ENCODE measurements around the gene NMNAT2.

Gene NMNAT2

GRCh38 chr1:183372586-183373230 is 45.5 kb downstream of the NMNAT2 start:
- Histone ChIP-seq H3K27ac (ENCODE audit: insufficient read depth, low read length, poor library complexity, severe bottlenecking) (no peak overlapping the region), H3K36me3 (ENCODE audit: control insufficient read depth, insufficient read depth, low read length) (no peaks in the 10 kb centered on the region), H3K9me3 (ENCODE audit: control insufficient read depth, low read length) (no peaks in the 10 kb centered on the region), H3K27me3 (replicated peaks; ENCODE audit: control insufficient read depth, insufficient read depth, low read length, poor library complexity, severe bottlenecking) (peaks cover 2% of the 10 kb centered on the region), H3K4me1 (ENCODE audit: control insufficient read depth, insufficient read depth, low read length, poor library complexity, severe bottlenecking) (no peaks in the 10 kb centered on the region), H3K4me3 (ENCODE audit: insufficient read depth, low read depth, low read length, poor library complexity, severe bottlenecking) (no peak overlapping the region)
- no peak for DNase-seq

- Histone ChIP-seq H3K36me3 (ENCODE audit: control insufficient read depth, insufficient read depth, low read length) (no peaks in the 10 kb centered on the region), H3K27me3 (replicated peaks; ENCODE audit: control insufficient read depth, insufficient read depth, low read length, poor library complexity, severe bottlenecking) (peaks cover 3% of the 10 kb centered on the region), H3K4me3 (ENCODE audit: insufficient read depth, low read depth, low read length, poor library complexity, severe bottlenecking) (no peak overlapping the region), H3K4me1 (ENCODE audit: control insufficient read depth, insufficient read depth, low read length, poor library complexity, severe bottlenecking) (no peaks in the 10 kb centered on the region), H3K27ac (ENCODE audit: insufficient read depth, low read length, poor library complexity, severe bottlenecking) (no peak overlapping the region), H3K9me3 (ENCODE audit: control insufficient read depth, low read length) (no peaks in the 10 kb centered on the region)
- DNase-seq: no peak
Observed at GRCh38 chr1:183370399-183371058, 47.7 kb downstream of the NMNAT2 start.

DNA sequence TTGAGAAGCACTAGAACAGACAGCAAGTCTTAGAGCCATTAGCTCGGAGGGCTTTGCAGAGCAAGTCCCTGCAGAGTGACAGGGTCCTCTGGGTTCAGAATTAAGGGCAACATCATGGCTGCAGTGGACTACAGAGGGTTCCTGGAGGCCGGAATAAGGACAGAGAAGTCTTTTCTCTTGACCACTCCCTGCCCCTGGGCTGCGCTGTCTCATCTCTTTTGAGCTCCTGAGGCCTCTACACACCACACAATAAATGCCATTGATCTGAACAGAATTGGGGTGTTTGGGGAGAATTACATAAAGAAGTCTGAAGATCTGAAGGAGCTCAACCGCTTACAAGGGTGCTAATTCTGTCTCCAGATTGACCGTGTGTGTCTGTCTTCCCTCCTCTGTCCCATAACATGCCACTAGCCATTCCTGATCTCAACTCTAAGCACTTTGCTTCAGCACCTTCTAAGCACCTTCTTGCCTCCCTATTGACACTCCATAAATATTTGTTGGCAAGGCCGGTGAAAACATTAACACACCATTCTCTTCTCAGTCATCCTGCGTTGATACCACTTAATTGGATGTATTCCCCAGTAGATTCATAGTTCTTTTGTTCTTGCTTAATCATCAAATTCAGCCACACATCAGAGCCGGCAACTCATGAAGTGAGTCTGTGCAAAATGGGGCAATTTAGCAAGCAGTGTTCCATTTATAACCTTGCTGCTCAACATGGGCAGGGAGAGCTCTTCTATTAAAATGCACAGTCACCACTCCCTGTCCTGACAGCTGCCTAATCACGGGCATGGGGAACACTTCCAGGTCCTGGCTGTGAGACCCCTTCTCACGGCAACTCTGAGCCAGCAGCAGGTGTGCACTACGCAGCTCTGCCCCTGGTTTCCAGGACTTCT is 49.7 kb downstream of the NMNAT2 start:
- no peak for DNase-seq
- Histone ChIP-seq H3K36me3 (ENCODE audit: control insufficient read depth, insufficient read depth, low read length) (no peaks in the 10 kb centered on the region), H3K4me1 (ENCODE audit: control insufficient read depth, insufficient read depth, low read length, poor library complexity, severe bottlenecking) (no peaks in the 10 kb centered on the region), H3K4me3 (ENCODE audit: insufficient read depth, low read depth, low read length, poor library complexity, severe bottlenecking) (no peak overlapping the region), H3K9me3 (ENCODE audit: control insufficient read depth, low read length) (no peaks in the 10 kb centered on the region), H3K27me3 (replicated peaks; ENCODE audit: control insufficient read depth, insufficient read depth, low read length, poor library complexity, severe bottlenecking) (peaks cover 3% of the 10 kb centered on the region), H3K27ac (ENCODE audit: insufficient read depth, low read length, poor library complexity, severe bottlenecking) (no peak overlapping the region)

GRCh38 chr1:183366116-183366515 is 52.1 kb downstream of the NMNAT2 start:
- H3K36me3 ChIP-seq (ENCODE audit: control insufficient read depth, insufficient read depth, low read length): no peaks in the 10 kb centered on the region
- H3K27me3 ChIP-seq (replicated peaks; ENCODE audit: control insufficient read depth, insufficient read depth, low read length, poor library complexity, severe bottlenecking): peaks cover 3% of the 10 kb centered on the region
- no peak for DNase-seq

GRCh38 chr1:183365676-183366075 is 52.5 kb downstream of the NMNAT2 start:
- no peaks in the 10 kb centered on the region for H3K9me3 ChIP-seq (ENCODE audit: control insufficient read depth, low read length)
- H3K27me3 ChIP-seq (replicated peaks; ENCODE audit: control insufficient read depth, insufficient read depth, low read length, poor library complexity, severe bottlenecking): peaks cover 3% of the 10 kb centered on the region
- H3K4me3 ChIP-seq (ENCODE audit: insufficient read depth, low read depth, low read length, poor library complexity, severe bottlenecking): no peak overlapping the region
- no peaks in the 10 kb centered on the region for H3K36me3 ChIP-seq (ENCODE audit: control insufficient read depth, insufficient read depth, low read length)
- H3K27ac ChIP-seq (ENCODE audit: insufficient read depth, low read length, poor library complexity, severe bottlenecking): no peak overlapping the region
- no peaks in the 10 kb centered on the region for H3K4me1 ChIP-seq (ENCODE audit: control insufficient read depth, insufficient read depth, low read length, poor library complexity, severe bottlenecking)
- DNase-seq: no peak

More at GRCh38 chr1:183366116-183366515, 52.1 kb downstream of the NMNAT2 start:
- Histone ChIP-seq H3K9me3 (ENCODE audit: control insufficient read depth, low read length) (no peaks in the 10 kb centered on the region), H3K4me1 (ENCODE audit: control insufficient read depth, insufficient read depth, low read length, poor library complexity, severe bottlenecking) (no peaks in the 10 kb centered on the region), H3K27ac (ENCODE audit: insufficient read depth, low read length, poor library complexity, severe bottlenecking) (no peak overlapping the region), H3K4me3 (ENCODE audit: insufficient read depth, low read depth, low read length, poor library complexity, severe bottlenecking) (no peak overlapping the region)

- DNase-seq: no peak
- no peaks in the 10 kb centered on the region for H3K36me3 ChIP-seq (ENCODE audit: control insufficient read depth, insufficient read depth, low read length)
- no peaks in the 10 kb centered on the region for H3K9me3 ChIP-seq (ENCODE audit: control insufficient read depth, low read length)
- peaks cover 3% of the 10 kb centered on the region for H3K27me3 ChIP-seq (replicated peaks; ENCODE audit: control insufficient read depth, insufficient read depth, low read length, poor library complexity, severe bottlenecking)
- no peak overlapping the region for H3K27ac ChIP-seq (ENCODE audit: insufficient read depth, low read length, poor library complexity, severe bottlenecking)
- H3K4me1 ChIP-seq (ENCODE audit: control insufficient read depth, insufficient read depth, low read length, poor library complexity, severe bottlenecking): no peaks in the 10 kb centered on the region
- H3K4me3 ChIP-seq (ENCODE audit: insufficient read depth, low read depth, low read length, poor library complexity, severe bottlenecking): no peak overlapping the region
Observed at GRCh38 chr1:183365093-183365492, 53.1 kb downstream of the NMNAT2 start.

DNA sequence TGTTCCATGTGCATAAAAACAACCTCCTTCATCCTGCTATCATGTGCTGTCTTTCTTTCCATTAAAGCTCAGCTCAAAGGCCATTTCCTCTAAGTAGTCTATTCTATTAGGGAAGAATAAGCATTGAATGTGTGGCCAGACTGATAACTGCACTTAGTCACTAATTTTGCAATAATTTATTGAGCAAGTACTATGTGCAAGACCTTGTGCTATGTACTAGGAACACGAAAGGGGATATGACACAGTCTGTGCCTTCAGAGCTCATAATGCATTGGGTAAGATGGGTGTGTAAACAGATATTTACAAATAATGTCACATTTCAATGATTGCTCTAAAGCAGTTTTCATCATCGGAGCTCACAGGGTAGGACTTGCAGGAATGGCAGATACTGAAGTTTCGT is 54.2 kb downstream of the NMNAT2 start:
- H3K27ac ChIP-seq (ENCODE audit: insufficient read depth, low read length, poor library complexity, severe bottlenecking): no peak overlapping the region
- H3K9me3 ChIP-seq (ENCODE audit: control insufficient read depth, low read length): no peaks in the 10 kb centered on the region
- DNase-seq: no peak
- peaks cover 3% of the 10 kb centered on the region for H3K27me3 ChIP-seq (replicated peaks; ENCODE audit: control insufficient read depth, insufficient read depth, low read length, poor library complexity, severe bottlenecking)
- H3K36me3 ChIP-seq (ENCODE audit: control insufficient read depth, insufficient read depth, low read length): no peaks in the 10 kb centered on the region
- no peaks in the 10 kb centered on the region for H3K4me1 ChIP-seq (ENCODE audit: control insufficient read depth, insufficient read depth, low read length, poor library complexity, severe bottlenecking)
- H3K4me3 ChIP-seq (ENCODE audit: insufficient read depth, low read depth, low read length, poor library complexity, severe bottlenecking): no peak overlapping the region

DNA sequence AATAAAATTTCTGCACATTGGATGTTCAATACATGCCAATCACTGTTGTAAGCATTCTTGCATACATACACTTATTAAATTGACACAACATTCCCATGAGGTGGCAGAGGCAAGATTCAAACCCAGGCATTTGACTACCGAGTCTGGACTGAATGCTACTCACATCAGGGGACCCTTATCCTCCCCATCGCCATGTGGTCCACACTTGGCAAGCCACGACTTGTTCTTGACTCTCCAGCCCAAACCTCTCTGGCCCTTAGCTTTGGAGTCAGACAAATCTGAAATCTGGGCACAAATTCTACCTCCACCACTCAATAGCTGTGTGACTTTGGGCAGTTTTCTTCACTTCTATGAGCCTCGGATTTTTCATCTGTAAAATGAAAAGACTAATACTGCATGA is 57.1 kb downstream of the NMNAT2 start:
- Histone ChIP-seq H3K36me3 (ENCODE audit: control insufficient read depth, insufficient read depth, low read length) (no peaks in the 10 kb centered on the region), H3K4me1 (ENCODE audit: control insufficient read depth, insufficient read depth, low read length, poor library complexity, severe bottlenecking) (no peaks in the 10 kb centered on the region), H3K27ac (ENCODE audit: insufficient read depth, low read length, poor library complexity, severe bottlenecking) (no peak overlapping the region), H3K9me3 (ENCODE audit: control insufficient read depth, low read length) (no peaks in the 10 kb centered on the region), H3K27me3 (replicated peaks; ENCODE audit: control insufficient read depth, insufficient read depth, low read length, poor library complexity, severe bottlenecking) (no peaks in the 10 kb centered on the region), H3K4me3 (ENCODE audit: insufficient read depth, low read depth, low read length, poor library complexity, severe bottlenecking) (no peak overlapping the region)
- no peak for DNase-seq

GRCh38 chr1:183360473-183360872 is 57.7 kb downstream of the NMNAT2 start:
- no peak overlapping the region for H3K27ac ChIP-seq (ENCODE audit: insufficient read depth, low read length, poor library complexity, severe bottlenecking)
- no peaks in the 10 kb centered on the region for H3K4me1 ChIP-seq (ENCODE audit: control insufficient read depth, insufficient read depth, low read length, poor library complexity, severe bottlenecking)
- DNase-seq: no peak
- H3K36me3 ChIP-seq (ENCODE audit: control insufficient read depth, insufficient read depth, low read length): no peaks in the 10 kb centered on the region
- no peak overlapping the region for H3K4me3 ChIP-seq (ENCODE audit: insufficient read depth, low read depth, low read length, poor library complexity, severe bottlenecking)
- H3K27me3 ChIP-seq (replicated peaks; ENCODE audit: control insufficient read depth, insufficient read depth, low read length, poor library complexity, severe bottlenecking): no peaks in the 10 kb centered on the region
- H3K9me3 ChIP-seq (ENCODE audit: control insufficient read depth, low read length): no peaks in the 10 kb centered on the region

All from effector memory CD4-positive, alpha-beta T cell (primary cell).